Activated gamma-delta T cell treated with anti-CD3 and anti-CD28 coated beads, Interleukin-2, amount 50 U/mL, for 16 hours (primary cell): Measurements from ENCODE around the gene COG6.
A peak's percentile ranks its signal among the peaks of the same experiment; 100 is the strongest.

Experiments
- DNase-seq: peaks from one replicate; pipeline ENCODE4 v3.0.0-alpha.2; 2020; ENCODE audit warnings: low read depth

Gene COG6

GRCh38 chr13:39655569-39656324 is at the start of gene COG6:
Gene COG6, plus strand, starts transcription at chr13:39655662. Its CDS starts 65 bp downstream, at chr13:39655727.
- peak; percentile 95 for DNase-seq

GRCh38 chr13:39605677-39606320 is 49.7 kb upstream of the COG6 start:
- DNase-seq: no peak

- no peak for DNase-seq
Measured at GRCh38 chr13:39607876-39608275, 47.6 kb upstream of the COG6 start.

GRCh38 chr13:39612023-39612637 is 43.3 kb upstream of the COG6 start:
- peak; percentile 32 for DNase-seq

- DNase-seq: no peak
Measured at GRCh38 chr13:39616087-39616694, 39.3 kb upstream of the COG6 start.

GRCh38 chr13:39618561-39618960 is 36.9 kb upstream of the COG6 start:
- DNase-seq: no peak

- no peak for DNase-seq
Measured at GRCh38 chr13:39623466-39623865, 32.0 kb upstream of the COG6 start.

- DNase-seq: no peak
Measured at GRCh38 chr13:39631307-39631706, 24.2 kb upstream of the COG6 start.

GRCh38 chr13:39632994-39633393 is 22.5 kb upstream of the COG6 start:
- no peak for DNase-seq

GRCh38 chr13:39635564-39635963 is 19.9 kb upstream of the COG6 start:
- no peak for DNase-seq

GRCh38 chr13:39637890-39638289 is 17.6 kb upstream of the COG6 start:
- DNase-seq: no peak

- DNase-seq: no peak
Measured at GRCh38 chr13:39641645-39642044, 13.8 kb upstream of the COG6 start.

GRCh38 chr13:39646122-39646521 is 9.3 kb upstream of the COG6 start:
- DNase-seq: no peak

GRCh38 chr13:39655041-39655568 is 357 bp upstream of the COG6 start:
- DNase-seq: no peak

GRCh38 chr13:39656325-39656677 is 839 bp downstream of the COG6 start:
- DNase-seq: no peak

GRCh38 chr13:39663508-39663907 is 8.0 kb downstream of the COG6 start:
- DNase-seq: no peak

- no peak for DNase-seq
Measured at GRCh38 chr13:39663958-39664357, 8.5 kb downstream of the COG6 start.

- no peak for DNase-seq
Measured at GRCh38 chr13:39665763-39666162, 10.3 kb downstream of the COG6 start.

GRCh38 chr13:39670445-39670844 is 15.0 kb downstream of the COG6 start:
- DNase-seq: no peak

GRCh38 chr13:39672378-39673132 is 17.1 kb downstream of the COG6 start:
- DNase-seq: no peak

- DNase-seq: no peak
Measured at GRCh38 chr13:39675904-39676303, 20.4 kb downstream of the COG6 start.

- no peak for DNase-seq
Measured at GRCh38 chr13:39676315-39676876, 20.9 kb downstream of the COG6 start.
